Psoas muscle (tissue), 8 donors: ENCODE measurements around the gene KRT25. TPM values are rescaled to one million over a fixed set of nuclear protein-coding genes. Genes with fewer than 3 reads are reported as not detected.

Source experiments
- ATAC-seq, 4 donors: fragments of 200-7000 bp; cut with Tn5 transposase; one replicate each; pipeline ENCODE4 v1.9.1; 2020; ENCODE audit warnings: moderate library complexity in 3 of 4, mild to moderate bottlenecking in 2 of 4
- DNase-seq, 2 donors: peaks; one replicate each; pipeline ENCODE4 v3.0.0-alpha.2; 2020
- H3K27ac ChIP-seq: fragments of 200-600 bp; one replicate; pipeline ENCODE4 v1.8.0; 2022
- H3K27me3 ChIP-seq, 3 donors: fragments of 200-600 bp in 1 of 3; one replicate each; pipeline versions ENCODE4 v1.6.1 to v1.8.0; 2013 to 2022; ENCODE audit warnings: low read length in 2 of 3, mild to moderate bottlenecking in 2 of 3, moderate library complexity in 1 of 3; ENCODE audit not compliant: insufficient read depth in 3 of 3
- H3K36me3 ChIP-seq, 2 donors: fragments of 200-600 bp in 1 of 2; one replicate each; pipeline versions ENCODE4 v1.6.1 to v1.8.0; 2013 to 2022; ENCODE audit warnings: low read depth in 1 of 2, mild to moderate bottlenecking in 1 of 2, moderate library complexity in 1 of 2; ENCODE audit not compliant: insufficient read depth in 1 of 2
- H3K4me1 ChIP-seq: fragments of 200-600 bp; one replicate; pipeline ENCODE4 v1.8.0; 2022
- H3K4me3 ChIP-seq: fragments of 200-600 bp; one replicate; pipeline ENCODE4 v1.8.0; 2022; ENCODE audit warnings: mild to moderate bottlenecking
- H3K9me3 ChIP-seq: fragments of 200-600 bp; one replicate; pipeline ENCODE4 v1.8.0; 2022
- WGBS, 3 donors: extraction: QIAGEN DNeasy Blood & Tissue Kit; methylation state at CpG; one replicate each; pipeline versions ENCODE4 v1.1.6 to v1.1.7; 2013; 5-methylcytosine and 5-hydroxymethylcytosine counted together
- intact Hi-C, 2 donors: fragments of 100-400 bp; cut with DNase I; formaldehyde crosslinking; loops; one replicate each; pipeline versions ENCODE4 v1.11.0 to v1.14.2; 2022
- polyA plus RNA-seq, 3 donors: library from polyadenylated mRNA; stranded (reverse); fragments of 200-250 nt; gene quantifications; one replicate each; pipeline ENCODE4 v1.2.3, GENCODE V29; 2013
- total RNA-seq, 4 donors: library from RNA; stranded (reverse); fragmentation: NEBNext Ultra II Directional in 2 of 4; extraction: Animal tissue kit (Norgen Biotek cat#: 25700) in 2 of 4; gene quantifications; one replicate each; pipeline versions ENCODE4 v1.2.1 to v1.2.4, GENCODE V29; 2021 to 2023
- TF ChIP-seq, protein P1 (sequence below): fragments of 200-600 bp; IDR thresholded peaks from one replicate; pipeline ENCODE4 v1.8.0; 2022; ENCODE audit warnings: antibody characterized with exemption
- donor health status: healthy with polysubstance abuse.
- donor health status: DM: no; HTN: no; CAD: no; lungs with moderate emphysema.
- donor health status: Bipolar disorder and iron deficiency.
- donor health status: healthy.
- donor health status: DM: yes; HTN: yes; CAD: no.
- donor health status: DM: no; HTN: no; CAD: no.
- donor health status: DM: no; HTN: no; CAD: no.
- donor health status: DM: yes; HTN: yes; CAD: no.

KRT25 gene
- total and polyA plus RNA-seq, 7 donors, result 0.03 TPM; not detected in 6

- H3K27me3 ChIP-seq, result no peaks in the 10 kb centered on the region
- TF ChIP-seq, protein P1, sequence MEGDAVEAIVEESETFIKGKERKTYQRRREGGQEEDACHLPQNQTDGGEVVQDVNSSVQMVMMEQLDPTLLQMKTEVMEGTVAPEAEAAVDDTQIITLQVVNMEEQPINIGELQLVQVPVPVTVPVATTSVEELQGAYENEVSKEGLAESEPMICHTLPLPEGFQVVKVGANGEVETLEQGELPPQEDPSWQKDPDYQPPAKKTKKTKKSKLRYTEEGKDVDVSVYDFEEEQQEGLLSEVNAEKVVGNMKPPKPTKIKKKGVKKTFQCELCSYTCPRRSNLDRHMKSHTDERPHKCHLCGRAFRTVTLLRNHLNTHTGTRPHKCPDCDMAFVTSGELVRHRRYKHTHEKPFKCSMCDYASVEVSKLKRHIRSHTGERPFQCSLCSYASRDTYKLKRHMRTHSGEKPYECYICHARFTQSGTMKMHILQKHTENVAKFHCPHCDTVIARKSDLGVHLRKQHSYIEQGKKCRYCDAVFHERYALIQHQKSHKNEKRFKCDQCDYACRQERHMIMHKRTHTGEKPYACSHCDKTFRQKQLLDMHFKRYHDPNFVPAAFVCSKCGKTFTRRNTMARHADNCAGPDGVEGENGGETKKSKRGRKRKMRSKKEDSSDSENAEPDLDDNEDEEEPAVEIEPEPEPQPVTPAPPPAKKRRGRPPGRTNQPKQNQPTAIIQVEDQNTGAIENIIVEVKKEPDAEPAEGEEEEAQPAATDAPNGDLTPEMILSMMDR, result no peak
These were observed 38.7 kb upstream of the KRT25 start for GRCh38 chr17:40793832-40794231.

GRCh38 chr17:40791787-40792436 is 36.8 kb upstream of the KRT25 start:
- ATAC-seq (no peak), DNase-seq (no peak)
- intact Hi-C loops, result loop anchor here (5.0 to 10.0 kb wide), 2 partner anchors 167 to 170 kb away; no protein-coding TSS in a partner anchor
- no peaks in the 10 kb centered on the region for H3K9me3 ChIP-seq
- H3K27me3 ChIP-seq, result no peaks in the 10 kb centered on the region
- no peaks in the 10 kb centered on the region for H3K36me3 ChIP-seq
- H3K27ac ChIP-seq, result no peak overlapping the region
- H3K4me1 ChIP-seq, result no peaks in the 10 kb centered on the region
- H3K4me3 ChIP-seq, result no peak overlapping the region
- TF ChIP-seq, protein P1, result peak; percentile 53
- WGBS, 3 donors, result 26 to 27% (median 27%) methylated on average over 6 of the region's 6 CpGs

More at GRCh38 chr17:40793832-40794231, 38.7 kb upstream of the KRT25 start:
- Histone ChIP-seq H3K36me3 (no peaks in the 10 kb centered on the region), H3K4me1 (no peaks in the 10 kb centered on the region), H3K4me3 (no peak overlapping the region), H3K27ac (no peak overlapping the region), H3K9me3 (no peaks in the 10 kb centered on the region)
- intact Hi-C loops, result loop anchor here (5.0 to 10.0 kb wide), 2 partner anchors 169 to 172 kb away; no protein-coding TSS in a partner anchor
- 26 to 35% (median 34%) methylated on average over 10 of the region's 10 CpGs for WGBS, 3 donors
- ATAC-seq, result no peak
- no peak for DNase-seq

DNA sequence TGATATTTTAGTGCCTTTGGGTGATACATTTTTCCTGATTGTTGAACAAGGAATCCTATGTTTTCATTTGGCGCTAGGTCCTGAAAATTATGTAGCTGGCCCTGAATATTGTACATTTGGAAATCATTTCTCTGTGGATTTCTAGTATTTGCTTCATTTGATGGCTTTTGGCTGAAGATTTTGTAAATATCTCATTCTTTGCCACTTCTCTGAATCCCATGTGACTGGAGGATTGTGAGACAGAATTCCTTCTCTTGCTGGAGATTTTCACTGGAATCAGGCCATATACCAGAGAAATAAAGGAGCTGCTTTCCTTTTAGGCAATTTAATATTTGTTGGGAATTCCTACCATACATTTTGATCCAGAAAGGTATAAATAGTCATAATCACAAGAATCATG is 36.0 kb upstream of the KRT25 start:
- intact Hi-C loops, result loop anchor here (5.0 to 10.0 kb wide), 2 partner anchors 166 to 169 kb away; no protein-coding TSS in a partner anchor
- TF ChIP-seq, protein P1, result no peak
- Histone ChIP-seq H3K27me3 (no peaks in the 10 kb centered on the region), H3K36me3 (no peaks in the 10 kb centered on the region), H3K4me3 (no peak overlapping the region), H3K27ac (no peak overlapping the region), H3K9me3 (no peaks in the 10 kb centered on the region), H3K4me1 (no peaks in the 10 kb centered on the region)
- 71 to 82% (median 81%) methylated on average over 1 of the region's 1 CpG for WGBS, 3 donors
- ATAC-seq (peak in 1 of 4 donors; percentile 37), DNase-seq (no peak)

DNA sequence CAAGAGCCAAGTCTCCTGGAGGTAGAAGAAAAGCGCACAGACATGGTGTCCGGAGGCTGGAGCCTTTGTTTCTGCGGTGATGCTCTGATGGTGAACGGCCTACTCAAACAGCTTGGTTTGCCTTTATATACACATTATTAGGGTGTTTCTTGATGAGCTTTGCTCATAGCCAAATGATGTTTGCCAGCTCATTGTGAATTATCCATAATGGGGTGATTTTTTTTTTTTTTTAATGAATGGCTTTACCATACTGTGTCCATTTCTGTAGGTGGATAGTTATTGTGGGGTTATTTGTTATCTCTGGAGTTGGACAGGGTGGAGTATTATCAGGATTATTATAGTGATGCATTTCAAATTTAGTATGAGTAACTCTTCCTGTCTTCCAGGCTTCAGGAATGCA is 27.3 kb upstream of the KRT25 start, which contains the start of gene KRT27:
Gene KRT27, minus strand, starts transcription at position 101 of the 400 bp plus-strand sequence. Its CDS starts 57 bp downstream, at position 44.
- Histone ChIP-seq H3K9me3 (no peaks in the 10 kb centered on the region), H3K4me3 (no peak within 1 kb of the TSS), H3K27me3 (peaks cover 0 to 44% (median 4%) of the 10 kb centered on the region in 3 donors), H3K36me3 (no peaks in the 10 kb centered on the region), H3K4me1 (no peaks in the 10 kb centered on the region), H3K27ac (no peak within 1 kb of the TSS)
- DNase-seq (no peak), ATAC-seq (no peak)
- 93 to 95% (median 93%) methylated on average over 4 of the region's 4 CpGs for WGBS, 3 donors
- TF ChIP-seq, protein P1, result no peak
- intact Hi-C loops, result no loop called here
